ENCODE results near the gene CLDN9.
"Not testable (repeated sequence)": the region's sequence is repeated elsewhere in the genome, so short reads cannot be mapped to it uniquely, and the experiment has no call there.

CLDN9 gene

DNA sequence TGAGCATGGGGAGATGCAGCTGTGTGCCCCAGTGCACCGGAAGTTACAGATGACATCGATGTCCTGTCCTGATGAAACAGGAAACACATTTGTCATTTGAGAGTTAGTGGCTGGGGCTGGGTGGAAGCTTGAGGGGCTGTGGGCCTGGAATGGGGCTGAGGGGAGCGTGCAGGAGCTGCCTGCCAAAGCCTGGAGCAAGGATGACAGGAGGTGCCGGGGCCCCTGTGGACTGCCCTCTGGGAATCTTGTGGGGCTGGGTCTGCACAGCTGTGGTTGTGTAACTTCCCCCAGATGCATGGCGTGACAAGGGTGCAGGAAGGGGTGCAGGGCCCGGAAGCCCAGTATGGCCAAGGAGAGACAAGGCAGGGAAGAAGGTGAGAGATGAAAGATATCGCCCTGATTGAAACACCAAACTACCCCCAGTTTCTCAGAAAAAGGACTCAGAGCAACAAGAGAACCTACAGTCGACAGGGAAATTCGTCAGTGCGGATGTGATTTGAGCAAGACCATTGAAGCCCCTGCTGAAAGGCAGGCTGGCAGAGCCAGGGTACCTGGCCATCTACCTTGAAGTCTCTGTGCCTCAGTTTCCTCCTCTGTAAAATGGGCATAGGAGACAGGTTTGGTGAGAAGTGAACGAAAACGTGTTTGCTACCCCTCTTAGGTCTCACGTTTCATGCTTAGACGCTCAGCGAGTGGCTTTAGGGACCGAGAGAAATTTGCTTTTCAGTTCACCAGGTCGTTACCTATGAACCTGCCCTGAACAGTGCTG, 42.4 kb downstream of the CLDN9 start:
- no peak overlapping the region for H2AFZ ChIP-seq (ENCODE audit: low read length)
- H3K4me3 ChIP-seq (ENCODE audit: low read length) = no peak overlapping the region
- TF ChIP-seq, protein P1, sequence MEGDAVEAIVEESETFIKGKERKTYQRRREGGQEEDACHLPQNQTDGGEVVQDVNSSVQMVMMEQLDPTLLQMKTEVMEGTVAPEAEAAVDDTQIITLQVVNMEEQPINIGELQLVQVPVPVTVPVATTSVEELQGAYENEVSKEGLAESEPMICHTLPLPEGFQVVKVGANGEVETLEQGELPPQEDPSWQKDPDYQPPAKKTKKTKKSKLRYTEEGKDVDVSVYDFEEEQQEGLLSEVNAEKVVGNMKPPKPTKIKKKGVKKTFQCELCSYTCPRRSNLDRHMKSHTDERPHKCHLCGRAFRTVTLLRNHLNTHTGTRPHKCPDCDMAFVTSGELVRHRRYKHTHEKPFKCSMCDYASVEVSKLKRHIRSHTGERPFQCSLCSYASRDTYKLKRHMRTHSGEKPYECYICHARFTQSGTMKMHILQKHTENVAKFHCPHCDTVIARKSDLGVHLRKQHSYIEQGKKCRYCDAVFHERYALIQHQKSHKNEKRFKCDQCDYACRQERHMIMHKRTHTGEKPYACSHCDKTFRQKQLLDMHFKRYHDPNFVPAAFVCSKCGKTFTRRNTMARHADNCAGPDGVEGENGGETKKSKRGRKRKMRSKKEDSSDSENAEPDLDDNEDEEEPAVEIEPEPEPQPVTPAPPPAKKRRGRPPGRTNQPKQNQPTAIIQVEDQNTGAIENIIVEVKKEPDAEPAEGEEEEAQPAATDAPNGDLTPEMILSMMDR (IDR thresholded peaks at IDR 0.05; ENCODE audit: low read length) = no peak
- no peak for TF ChIP-seq EZH2phosphoT487 (IDR thresholded peaks at IDR 0.05; ENCODE audit: low read length)
- no peak for TF ChIP-seq EZH2 (optimal IDR thresholded peaks at IDR 0.05; ENCODE audit: low read depth, low read length)
- H3K27ac ChIP-seq (ENCODE audit: low read length) = no peak overlapping the region
- no peaks in the 10 kb centered on the region for H3F3A ChIP-seq (ENCODE audit: insufficient read depth, low read length)
- no peaks in the 10 kb centered on the region for H4K20me1 ChIP-seq (ENCODE audit: insufficient read depth, low read length)
- no peaks in the 10 kb centered on the region for H3K9me2 ChIP-seq (replicated peaks; ENCODE audit: insufficient read depth, low read length)
- no peaks in the 10 kb centered on the region for H3K79me2 ChIP-seq (ENCODE audit: low read length)
- peaks cover 3% of the 10 kb centered on the region; the same call in 1 of the 2 replicates for H3K4me1 ChIP-seq (ENCODE audit: low read length)
- H3K9ac ChIP-seq (ENCODE audit: low read length) = no peak overlapping the region
- no peak overlapping the region for H3K4me2 ChIP-seq (ENCODE audit: low read depth, low read length)
- H3K36me3 ChIP-seq (replicated peaks; ENCODE audit: insufficient read depth, low read length) = no peaks in the 10 kb centered on the region
- H3K27me3 ChIP-seq (replicated peaks; ENCODE audit: insufficient read depth, low read length) = peaks cover 55% of the 10 kb centered on the region
- H3K9me3 ChIP-seq (replicated peaks; ENCODE audit: insufficient read depth, low read length) = no peaks in the 10 kb centered on the region
- no peak for DNase-seq

DNA sequence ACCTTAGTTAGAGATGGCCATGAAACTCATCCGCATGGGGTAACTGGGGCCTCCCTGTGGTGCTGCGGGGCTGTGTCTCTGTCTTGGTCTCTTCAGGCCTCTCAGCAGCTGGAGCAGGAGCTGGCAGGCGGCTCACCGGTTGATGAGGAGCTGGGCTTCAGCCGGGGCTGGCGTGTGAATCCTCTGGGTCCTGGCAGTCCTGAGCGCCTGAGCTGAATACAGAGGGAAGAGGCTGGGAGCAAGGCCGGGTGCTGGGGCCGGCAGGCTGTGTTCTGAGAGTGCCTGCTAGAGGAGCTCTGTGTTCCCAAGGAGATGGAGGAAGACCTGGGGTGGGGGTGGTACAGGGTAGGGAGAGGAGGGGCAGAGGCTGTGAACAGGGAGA, 43.0 kb downstream of the CLDN9 start:
- not testable (repeated sequence) for H3K9me3 ChIP-seq (replicated peaks; ENCODE audit: insufficient read depth, low read length); H3K9me2 ChIP-seq (replicated peaks; ENCODE audit: insufficient read depth, low read length); H3K27ac ChIP-seq (ENCODE audit: low read length); H2AFZ ChIP-seq (ENCODE audit: low read length); H3K79me2 ChIP-seq (ENCODE audit: low read length); DNase-seq; H3K9ac ChIP-seq (ENCODE audit: low read length); H3F3A ChIP-seq (ENCODE audit: insufficient read depth, low read length); H3K4me2 ChIP-seq (ENCODE audit: low read depth, low read length); H3K36me3 ChIP-seq (replicated peaks; ENCODE audit: insufficient read depth, low read length); H3K4me3 ChIP-seq (ENCODE audit: low read length); H3K4me1 ChIP-seq (ENCODE audit: low read length); H4K20me1 ChIP-seq (ENCODE audit: insufficient read depth, low read length)
- H3K27me3 ChIP-seq (replicated peaks; ENCODE audit: insufficient read depth, low read length) = peaks cover 55% of the 10 kb centered on the region

DNA sequence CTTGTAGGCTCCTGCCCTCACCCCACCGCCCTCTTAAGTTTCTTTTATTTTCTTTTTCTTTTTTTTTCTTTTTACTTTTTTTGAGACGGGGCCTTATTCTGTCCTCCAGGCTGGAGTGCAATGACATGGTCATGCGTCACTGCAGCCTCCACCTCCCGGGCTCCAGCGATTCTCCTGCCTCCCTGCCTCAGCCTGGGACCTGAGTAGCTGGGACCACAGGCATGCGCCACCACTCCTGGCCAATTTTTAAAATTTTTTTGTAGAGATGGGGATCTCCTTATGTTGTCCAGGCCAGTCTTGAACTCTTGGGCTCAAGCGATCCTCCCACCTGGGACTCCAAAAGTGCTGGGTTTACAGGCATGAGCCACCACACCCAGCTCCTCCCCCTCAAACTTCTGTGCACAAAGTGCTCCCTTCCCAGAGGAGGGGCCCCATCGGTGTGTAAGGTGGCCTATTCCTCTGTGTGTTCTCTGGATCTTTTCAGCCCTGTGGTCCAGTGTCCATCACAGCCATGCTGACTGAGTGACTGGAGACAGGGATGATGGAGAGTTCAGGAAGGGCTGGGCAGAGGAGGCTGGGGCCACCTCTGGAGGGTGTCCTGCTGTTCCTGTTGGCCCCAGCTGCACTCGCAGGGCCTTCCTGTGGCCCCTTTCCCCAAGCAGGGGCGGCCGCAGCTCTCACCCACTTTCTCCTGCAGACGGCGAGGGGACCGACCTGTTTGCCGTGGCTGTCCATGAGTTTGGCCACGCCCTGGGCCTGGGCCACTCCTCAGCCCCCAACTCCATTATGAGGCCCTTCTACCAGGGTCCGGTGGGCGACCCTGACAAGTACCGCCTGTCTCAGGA, 43.8 kb downstream of the CLDN9 start:
- DNase-seq = no peak
- Histone ChIP-seq H3F3A (ENCODE audit: insufficient read depth, low read length) (no peaks in the 10 kb centered on the region), H3K9me3 (replicated peaks; ENCODE audit: insufficient read depth, low read length) (no peaks in the 10 kb centered on the region), H3K27me3 (replicated peaks; ENCODE audit: insufficient read depth, low read length) (peaks cover 55% of the 10 kb centered on the region), H3K9me2 (replicated peaks; ENCODE audit: insufficient read depth, low read length) (no peaks in the 10 kb centered on the region), H3K9ac (ENCODE audit: low read length) (no peak overlapping the region), H3K4me3 (ENCODE audit: low read length) (no peak overlapping the region), H2AFZ (ENCODE audit: low read length) (no peak overlapping the region), H4K20me1 (ENCODE audit: insufficient read depth, low read length) (no peaks in the 10 kb centered on the region), H3K79me2 (ENCODE audit: low read length) (no peaks in the 10 kb centered on the region), H3K4me2 (ENCODE audit: low read depth, low read length) (no peak overlapping the region), H3K27ac (ENCODE audit: low read length) (no peak overlapping the region), H3K36me3 (replicated peaks; ENCODE audit: insufficient read depth, low read length) (no peaks in the 10 kb centered on the region), H3K4me1 (ENCODE audit: low read length) (peaks cover 3% of the 10 kb centered on the region; the same call in 1 of the 2 replicates)
- TF ChIP-seq, protein P1 (IDR thresholded peaks at IDR 0.05; ENCODE audit: low read length) = no peak
- no peak for TF ChIP-seq EZH2 (optimal IDR thresholded peaks at IDR 0.05; ENCODE audit: low read depth, low read length)
- TF ChIP-seq EZH2phosphoT487 (IDR thresholded peaks at IDR 0.05; ENCODE audit: low read length) = no peak

Data from MM.1S (cell line).